ENCODE data around the gene ZRANB1.
"Not testable (repeated sequence)": the region's sequence is repeated elsewhere in the genome, so short reads cannot be mapped to it uniquely, and the experiment has no call there.

The ZRANB1 gene

GRCh38 chr10:124941823-124942222, at the start of gene ZRANB1:
Gene ZRANB1, plus strand, starts transcription at chr10:124942123. Its CDS starts 371 bp downstream, at chr10:124942494.
- DNase-seq = no peak

- DNase-seq = no peak
Measured at GRCh38 chr10:124892905-124893304, 49.0 kb upstream of the ZRANB1 start.

- no peak for DNase-seq
Measured at GRCh38 chr10:124894569-124895215, 47.2 kb upstream of the ZRANB1 start.

- no peak for DNase-seq
Measured at GRCh38 chr10:124896751-124897150, 45.2 kb upstream of the ZRANB1 start.

- DNase-seq = peak; percentile 26
Measured at GRCh38 chr10:124898471-124898870, 43.5 kb upstream of the ZRANB1 start.

- DNase-seq = no peak
Measured at GRCh38 chr10:124899151-124899550, 42.8 kb upstream of the ZRANB1 start.

- DNase-seq = no peak
Measured at GRCh38 chr10:124902462-124902861, 39.5 kb upstream of the ZRANB1 start.

- no peak for DNase-seq
Measured at GRCh38 chr10:124903111-124903510, 38.8 kb upstream of the ZRANB1 start.

GRCh38 chr10:124904796-124905195, 37.1 kb upstream of the ZRANB1 start:
- DNase-seq = no peak

GRCh38 chr10:124906551-124907001, 35.3 kb upstream of the ZRANB1 start:
- no peak for DNase-seq

GRCh38 chr10:124909563-124909962, 32.4 kb upstream of the ZRANB1 start:
- DNase-seq = no peak

- DNase-seq = no peak
Measured at GRCh38 chr10:124911124-124912067, 30.5 kb upstream of the ZRANB1 start.

GRCh38 chr10:124912101-124912886, 29.6 kb upstream of the ZRANB1 start:
- no peak for DNase-seq

- no peak for DNase-seq
Measured at GRCh38 chr10:124913167-124913566, 28.8 kb upstream of the ZRANB1 start.

- DNase-seq = not testable (repeated sequence)
Measured at GRCh38 chr10:124914398-124914797, 27.5 kb upstream of the ZRANB1 start.

- no peak for DNase-seq
Measured at GRCh38 chr10:124916098-124916584, 25.8 kb upstream of the ZRANB1 start.

GRCh38 chr10:124916585-124917427, 25.1 kb upstream of the ZRANB1 start:
- DNase-seq = peak; percentile 99

GRCh38 chr10:124917428-124918190, 24.3 kb upstream of the ZRANB1 start:
- DNase-seq = peak; percentile 44

- no peak for DNase-seq
Measured at GRCh38 chr10:124918191-124918830, 23.6 kb upstream of the ZRANB1 start.

GRCh38 chr10:124918906-124919305, 23.0 kb upstream of the ZRANB1 start:
- no peak for DNase-seq

- no peak for DNase-seq
Measured at GRCh38 chr10:124921261-124921660, 20.7 kb upstream of the ZRANB1 start.

Data from NCI-H1436 (cell line).